Ishikawa (cell line): ENCODE results near the gene UBL7.

Source experiments
- CEBPB ChIP-seq: IDR thresholded peaks from 2 replicates; pipeline ENCODE4 v1.6.1; 2012
- CREB1 ChIP-seq: IDR thresholded peaks from 2 replicates; pipeline ENCODE4 v1.6.1; 2012; ENCODE audit warnings: low read depth
- EGR1 ChIP-seq: IDR thresholded peaks from 2 replicates; pipeline ENCODE4 v1.6.1; 2012
- EP300 ChIP-seq: IDR thresholded peaks from 2 replicates; pipeline ENCODE4 v1.6.1; 2012; ENCODE audit warnings: borderline replicate concordance
- FOXM1 ChIP-seq: IDR thresholded peaks from 2 replicates; pipeline ENCODE4 v1.6.1; 2012; ENCODE audit warnings: low read depth, borderline replicate concordance
- MAX ChIP-seq: IDR thresholded peaks from 2 replicates; pipeline ENCODE4 v1.6.1; 2012
- RAD21 ChIP-seq: IDR thresholded peaks from 2 replicates; pipeline ENCODE4 v1.6.1; 2012; ENCODE audit warnings: low read depth
- REST ChIP-seq: IDR thresholded peaks from 2 replicates; pipeline ENCODE4 v1.6.1; 2012; ENCODE audit warnings: low read depth, mild to moderate bottlenecking
- TAF1 ChIP-seq: IDR thresholded peaks from 2 replicates; pipeline ENCODE4 v1.6.1; 2012; ENCODE audit warnings: low read depth, mild to moderate bottlenecking
- TCF12 ChIP-seq: IDR thresholded peaks from 2 replicates; pipeline ENCODE4 v1.6.1; 2012; ENCODE audit warnings: low read depth
- TEAD4 ChIP-seq: IDR thresholded peaks from 2 replicates; pipeline ENCODE4 v1.6.1; 2012
- USF1 ChIP-seq: IDR thresholded peaks from 2 replicates; pipeline ENCODE4 v1.6.1; 2012
- YY1 ChIP-seq: IDR thresholded peaks from 2 replicates; pipeline ENCODE4 v1.6.1; 2012; ENCODE audit warnings: low read depth
- ZBTB7A ChIP-seq: IDR thresholded peaks from 2 replicates; pipeline ENCODE4 v1.6.1; 2012; ENCODE audit warnings: low read depth

- TF ChIP-seq MAX (no peak), CEBPB (no peak), FOXM1 (no peak), TAF1 (no peak), YY1 (no peak), TCF12 (no peak), USF1 (no peak), ZBTB7A (no peak), RAD21 (no peak), CREB1 (no peak), REST (no peak), EP300 (no peak), EGR1 (no peak), TEAD4 (no peak)
Observed at GRCh38 chr15:74460298-74460697, 662 bp downstream of the UBL7 start.
